CD4-positive, alpha-beta T cell treated with Interleukin-10 for 1 hour (primary cell): Measurements from ENCODE around the gene ABCB8.
"Not testable (repeated sequence)": the region's sequence is repeated elsewhere in the genome, so short reads cannot be mapped to it uniquely, and the experiment has no call there.

ENCODE experiments used
- DNase-seq: peaks from one replicate; pipeline ENCODE4 v3.0.0-alpha.2; 2020

Gene ABCB8

DNA sequence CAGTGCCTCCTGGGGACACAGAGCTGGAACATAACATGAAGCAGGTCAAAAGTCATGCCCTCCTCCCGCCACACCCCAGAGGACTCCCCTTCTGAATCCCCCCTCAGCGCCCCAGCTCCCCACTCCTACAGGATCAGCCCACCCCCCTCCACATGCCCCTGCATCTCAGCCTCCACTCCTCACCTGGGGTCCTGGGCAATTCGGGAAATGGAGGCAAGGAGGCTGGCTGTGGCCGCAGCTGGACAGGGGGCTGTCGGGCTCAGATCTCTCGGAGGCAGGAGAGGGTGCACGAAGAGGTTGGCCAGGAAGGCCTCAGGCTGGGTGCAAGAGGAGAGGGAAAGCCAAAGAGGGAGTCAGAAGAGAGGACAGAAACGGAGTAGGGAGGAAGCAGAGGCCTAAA lies 11.7 kb upstream of the ABCB8 start:
- no peak for DNase-seq

DNA sequence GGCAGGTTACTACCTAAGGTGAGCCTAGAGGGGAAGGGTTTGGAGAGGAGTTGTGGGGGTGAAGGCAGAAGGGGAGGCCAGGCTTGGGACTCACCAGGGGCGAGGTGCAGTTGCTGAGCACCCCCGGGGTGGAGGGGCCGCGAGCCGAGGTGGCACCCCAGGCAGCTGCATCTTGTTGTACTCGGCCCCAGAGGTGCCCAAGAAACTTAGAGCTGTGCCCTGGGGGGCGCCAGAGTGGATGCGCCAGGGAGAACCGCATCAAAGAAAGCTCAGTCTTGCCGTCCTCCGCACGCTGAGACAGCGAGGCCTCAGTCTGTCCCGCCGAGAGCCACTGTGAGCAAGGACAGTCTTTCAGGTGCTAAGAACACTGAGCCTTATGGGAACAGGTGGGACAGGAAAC lies 11.3 kb upstream of the ABCB8 start:
- no peak for DNase-seq

DNA sequence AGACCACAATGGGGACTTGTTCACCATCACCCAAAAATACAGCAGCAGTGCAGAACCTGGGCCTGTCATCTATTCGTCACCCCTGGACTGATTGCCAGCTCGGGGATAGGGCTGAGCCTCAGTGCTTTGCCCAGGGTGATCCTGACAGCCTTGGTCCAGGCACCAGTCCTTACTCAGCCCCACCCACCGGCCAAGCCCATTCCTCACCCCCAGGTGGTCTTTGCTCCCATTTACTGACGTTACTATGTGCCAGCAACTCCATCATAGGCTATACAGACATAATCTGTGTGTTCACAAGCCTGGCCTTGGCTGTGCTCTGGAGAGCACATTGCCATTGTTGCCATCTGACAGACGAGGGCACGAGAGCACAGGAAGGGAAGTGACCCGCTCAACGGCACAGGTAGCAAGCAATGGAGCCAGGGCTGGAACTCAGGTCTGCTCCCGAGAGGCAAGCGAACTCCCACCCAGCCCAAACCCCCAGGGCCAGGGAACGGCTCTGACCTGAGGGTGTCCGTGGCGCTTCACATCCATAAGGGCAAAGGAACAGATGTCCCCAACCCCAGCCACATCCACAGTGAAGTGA lies 10.8 kb upstream of the ABCB8 start:
- no peak for DNase-seq

DNA sequence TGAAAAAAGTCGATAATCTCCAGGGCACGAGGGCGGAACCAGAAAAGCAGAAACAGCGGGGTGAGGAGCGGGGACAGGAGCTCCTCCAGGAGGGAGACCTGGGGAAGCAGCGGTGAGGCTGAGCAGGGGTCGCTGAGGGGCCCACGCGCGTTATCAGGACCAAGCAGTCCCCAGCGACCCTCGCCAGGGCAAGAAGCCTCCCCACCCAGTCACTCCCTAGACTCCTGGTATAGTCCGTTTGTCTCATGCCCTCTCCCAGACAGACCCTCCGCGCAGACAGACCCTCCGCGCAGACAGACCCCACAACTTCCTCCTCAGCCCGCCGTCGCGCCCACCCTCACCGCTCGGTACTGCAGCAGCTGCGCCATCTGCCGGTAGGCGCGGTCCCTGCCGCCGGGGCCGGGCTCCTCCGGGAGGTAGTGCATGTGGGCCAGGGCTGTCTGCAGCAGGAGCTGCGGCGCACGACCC lies 10.3 kb upstream of the ABCB8 start:
- DNase-seq, result peak; percentile 85

DNA sequence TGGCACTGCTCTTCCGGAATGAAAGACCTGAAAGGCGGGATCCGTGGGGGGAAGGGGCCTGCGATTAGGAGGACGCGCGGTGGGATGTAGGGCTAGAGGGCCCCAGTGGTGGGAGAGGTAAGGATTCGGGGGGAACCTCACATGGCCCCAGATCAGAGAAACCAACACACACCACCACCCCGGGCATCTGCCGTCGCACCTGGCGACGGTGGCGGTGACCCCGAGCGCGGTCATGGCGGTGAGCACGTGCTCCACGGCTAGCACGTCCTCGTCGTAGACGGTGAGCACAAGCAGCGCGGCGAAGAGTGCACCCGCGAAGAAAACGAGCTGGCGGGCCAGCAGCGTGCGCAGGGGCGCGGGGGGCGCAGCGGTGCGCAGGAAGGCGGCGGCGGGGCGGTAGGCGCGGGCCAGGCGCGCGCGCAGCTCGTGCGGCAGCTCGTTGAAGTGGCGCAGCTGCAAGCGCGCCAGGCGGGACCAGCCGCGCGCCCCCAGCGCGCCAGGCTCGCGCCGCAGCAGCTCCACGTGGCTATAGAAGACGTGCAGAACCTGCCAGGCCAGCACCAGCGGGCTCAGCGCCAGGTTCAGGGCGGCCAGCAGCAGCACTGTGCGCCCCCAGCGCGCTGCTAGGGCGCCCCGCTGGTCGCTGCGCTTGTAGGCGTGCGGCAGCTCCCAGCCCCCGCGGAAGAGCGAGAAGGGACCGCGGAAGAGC lies 9.7 kb upstream of the ABCB8 start:
- DNase-seq, result peak; percentile 43

DNA sequence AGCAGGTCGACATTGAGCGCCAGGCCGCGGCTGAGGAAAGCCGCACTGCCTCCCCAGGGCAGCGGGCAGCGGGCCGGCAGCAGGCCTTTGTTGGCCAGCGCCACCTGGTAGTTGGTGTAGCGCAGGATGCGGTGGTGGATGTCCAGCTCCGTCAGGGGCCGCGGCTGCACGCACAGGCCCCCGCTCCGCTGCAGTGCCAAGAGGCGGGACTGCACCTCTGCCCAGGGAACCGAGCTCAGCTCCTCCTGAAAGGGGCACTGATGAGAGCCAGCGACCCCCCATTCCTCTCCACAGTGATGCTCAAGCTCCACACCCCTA lies 9.2 kb upstream of the ABCB8 start:
- DNase-seq, result no peak

DNA sequence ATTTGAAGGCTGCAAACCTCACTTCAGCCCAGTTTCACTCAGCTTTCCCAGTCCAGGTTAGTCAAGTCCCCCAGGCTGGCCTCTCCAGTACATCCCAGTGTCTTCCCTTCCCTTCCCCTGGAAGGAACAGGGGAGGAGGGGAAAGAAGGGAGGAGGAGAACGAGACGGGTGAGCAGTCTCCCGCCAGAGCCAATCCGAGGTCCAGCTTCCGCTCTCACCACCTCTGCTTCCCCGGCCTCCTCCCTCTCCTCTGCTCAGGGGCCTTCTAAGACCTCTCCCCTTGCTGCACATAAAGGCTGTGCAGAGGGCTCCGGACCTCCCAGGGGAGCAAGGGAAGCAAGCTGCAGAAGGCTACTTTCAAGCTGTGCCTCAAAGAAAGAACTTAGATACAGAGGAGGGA lies 8.0 kb upstream of the ABCB8 start:
- DNase-seq, result no peak

DNA sequence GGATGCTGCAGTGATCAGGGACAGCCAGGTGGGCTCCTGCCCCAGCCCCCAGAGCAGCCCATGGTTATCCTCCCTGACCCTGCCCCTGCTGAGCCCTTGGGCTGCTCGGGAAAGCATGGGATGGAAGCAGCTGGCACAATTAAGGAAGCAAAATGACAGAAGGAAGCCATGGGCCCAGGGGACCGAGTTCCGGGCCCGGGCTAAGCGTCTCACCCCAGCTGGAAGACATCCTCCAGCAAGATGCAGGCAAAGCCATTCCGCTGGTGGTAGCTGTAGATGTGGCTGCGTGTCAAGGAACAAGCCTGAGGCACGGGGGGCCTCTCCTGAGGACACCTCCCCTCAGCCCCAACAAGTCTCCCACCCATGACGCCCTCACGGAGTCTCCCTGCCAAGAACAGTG lies 5.0 kb upstream of the ABCB8 start:
- no peak for DNase-seq

DNA sequence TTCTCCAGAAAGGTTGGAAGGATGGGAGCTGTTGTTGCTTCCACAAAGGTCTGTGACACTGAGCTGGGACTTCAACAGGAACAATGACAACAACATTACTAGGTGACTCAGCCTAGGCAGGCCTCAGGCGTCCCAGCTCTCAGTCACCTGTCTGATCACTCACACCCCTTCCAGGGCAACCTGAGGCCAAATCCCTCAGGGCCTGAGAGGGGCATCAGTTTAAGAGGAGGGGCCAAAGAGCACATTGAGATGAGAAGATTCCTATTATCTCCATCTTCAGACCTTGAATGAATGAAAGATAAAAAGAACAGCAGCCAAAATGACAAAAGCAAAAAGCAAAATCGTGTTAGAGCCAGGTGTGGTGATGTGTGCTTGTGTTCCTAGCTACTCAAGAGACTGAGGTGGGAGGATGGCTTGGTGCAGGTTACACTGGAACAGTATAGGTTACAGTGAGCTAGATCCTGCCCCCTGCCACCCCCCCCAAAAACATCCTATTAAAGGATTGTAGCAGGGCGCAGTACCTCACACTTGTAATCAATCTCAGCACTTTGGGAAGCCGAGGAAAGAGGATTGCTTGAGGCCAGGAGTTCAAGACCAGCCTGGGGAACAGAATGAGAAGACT lies 3.7 kb upstream of the ABCB8 start, which contains the start of gene ATG9B:
Gene ATG9B, minus strand, starts transcription at position 60 of the 622 bp plus-strand sequence. CDS start 71 bp downstream, outside the sequence.
- DNase-seq, result no peak

DNA sequence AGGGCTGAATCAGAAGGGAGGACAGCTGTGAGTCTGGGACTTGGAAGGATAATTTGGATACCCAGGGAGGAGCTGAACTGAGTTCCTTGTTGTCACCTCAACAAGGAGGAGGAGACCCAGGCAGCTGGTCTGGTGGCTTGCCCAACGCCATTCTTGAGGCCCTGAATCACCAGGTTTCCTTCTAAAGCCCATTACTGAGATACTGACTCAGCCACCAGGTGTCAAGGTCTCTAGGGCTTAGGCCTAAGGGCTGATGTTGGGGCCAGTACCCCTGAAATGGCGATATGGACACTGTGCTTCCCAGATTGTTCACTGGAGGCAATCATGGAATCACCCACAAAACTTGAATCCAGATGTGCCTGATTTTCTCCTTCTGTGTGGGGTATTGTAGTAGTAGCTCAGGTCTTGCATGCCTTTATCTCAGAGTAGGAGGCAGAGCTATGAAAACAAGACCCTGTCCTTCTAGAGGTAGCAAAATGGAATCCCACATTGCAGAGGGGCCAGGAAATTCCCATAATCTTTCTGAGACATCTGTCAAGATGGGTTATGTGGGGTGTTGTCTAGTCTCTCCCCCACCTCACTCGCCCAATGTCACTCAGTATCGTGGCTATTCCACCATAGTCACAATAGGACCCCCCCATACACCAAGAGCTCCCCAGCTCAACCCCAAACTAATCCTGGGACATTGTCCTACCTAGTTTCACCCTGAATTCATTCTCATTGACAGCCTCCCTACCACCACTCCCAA lies 2.2 kb upstream of the ABCB8 start:
- DNase-seq, result no peak

DNA sequence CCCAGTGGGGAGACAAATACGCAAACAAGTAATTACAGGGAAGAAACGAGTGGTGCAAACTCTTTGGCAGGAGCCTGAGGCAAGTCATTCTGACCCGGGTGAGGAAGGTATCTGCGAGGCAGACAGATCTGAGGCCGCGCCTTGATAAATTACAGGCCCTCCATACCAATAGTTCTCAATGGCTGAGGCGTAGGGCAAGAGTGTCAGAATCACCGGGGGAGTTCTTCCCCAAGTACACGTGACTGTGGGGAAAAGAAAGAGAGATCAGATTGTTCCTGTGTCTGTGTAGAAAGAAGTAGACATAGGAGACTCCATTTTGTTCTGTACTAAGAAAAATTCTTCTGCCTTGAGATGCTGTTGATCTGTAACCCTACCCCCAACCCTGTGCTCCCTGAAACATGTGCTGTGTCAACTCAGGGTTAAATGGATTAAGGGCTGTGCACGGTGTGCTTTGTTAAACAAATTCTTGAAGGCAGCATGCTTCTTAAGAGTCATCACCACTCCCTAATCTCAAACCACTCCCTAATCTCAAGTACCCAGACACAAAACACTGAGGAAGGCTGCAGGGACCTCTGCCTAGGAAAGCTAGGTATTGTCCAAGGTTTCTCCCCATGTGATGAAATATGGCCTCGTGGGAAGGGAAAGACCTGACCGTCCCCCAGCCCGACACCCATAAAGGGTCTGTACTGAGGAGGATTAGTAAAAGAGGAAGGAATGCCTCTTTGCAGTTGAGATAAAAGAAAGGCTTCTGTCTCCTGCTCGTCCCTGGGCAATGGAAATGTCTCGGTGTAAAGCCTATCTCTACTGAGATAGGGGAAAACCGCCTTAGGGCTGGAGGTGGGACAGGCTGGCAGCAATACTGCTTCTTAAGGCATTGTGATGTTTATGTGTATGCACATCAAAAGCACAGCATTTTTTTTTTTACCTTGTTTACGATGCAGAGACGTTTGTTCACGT lies 1.2 kb upstream of the ABCB8 start:
- not testable (repeated sequence) for DNase-seq

DNA sequence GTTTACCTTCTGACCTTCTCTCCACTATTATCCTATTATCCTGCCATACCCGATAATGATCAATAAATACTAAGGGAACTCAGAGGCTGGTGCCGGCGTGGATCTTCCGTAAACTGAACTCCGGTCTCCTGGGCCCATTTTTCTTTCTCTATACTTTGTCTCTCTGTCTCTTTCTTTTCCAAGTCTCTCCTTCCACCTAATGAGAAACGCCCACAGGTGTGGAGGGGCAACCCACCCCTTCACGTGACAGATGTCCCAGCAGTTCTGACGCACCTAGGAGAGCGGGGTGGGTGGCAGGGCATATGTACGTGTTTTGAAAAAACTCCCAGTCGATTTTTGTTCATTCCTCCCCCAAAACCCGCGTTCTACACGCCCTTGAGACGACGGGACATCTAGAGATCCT lies 521 bp upstream of the ABCB8 start:
- DNase-seq, result not testable (repeated sequence)

DNA sequence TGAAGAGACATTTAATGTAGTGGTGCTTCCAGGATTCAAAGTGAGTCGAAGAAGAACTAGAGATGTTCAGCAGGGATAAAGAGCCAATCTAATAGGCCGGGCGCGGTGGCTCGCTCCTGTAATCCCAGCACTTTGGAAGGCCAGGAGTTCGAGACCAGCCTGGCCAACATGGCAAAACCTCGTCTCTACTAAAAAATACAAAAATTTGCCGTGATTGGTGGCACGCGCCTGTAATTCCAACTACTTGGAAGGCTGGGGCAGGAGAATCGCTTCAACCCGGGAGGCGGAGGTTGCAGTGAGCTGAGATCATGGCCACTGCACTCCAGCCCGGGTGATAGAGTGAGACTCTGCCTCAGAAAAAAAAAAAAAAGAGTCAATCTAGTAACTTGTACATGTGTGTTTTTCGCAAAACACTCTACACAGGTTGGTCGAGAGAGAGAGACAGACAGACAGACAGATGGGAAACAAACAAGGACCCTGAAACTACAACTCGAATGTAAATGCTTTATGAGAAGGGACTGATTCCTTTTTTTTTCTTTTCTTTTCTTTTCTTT lies 775 bp downstream of the ABCB8 start:
- DNase-seq, result no peak

DNA sequence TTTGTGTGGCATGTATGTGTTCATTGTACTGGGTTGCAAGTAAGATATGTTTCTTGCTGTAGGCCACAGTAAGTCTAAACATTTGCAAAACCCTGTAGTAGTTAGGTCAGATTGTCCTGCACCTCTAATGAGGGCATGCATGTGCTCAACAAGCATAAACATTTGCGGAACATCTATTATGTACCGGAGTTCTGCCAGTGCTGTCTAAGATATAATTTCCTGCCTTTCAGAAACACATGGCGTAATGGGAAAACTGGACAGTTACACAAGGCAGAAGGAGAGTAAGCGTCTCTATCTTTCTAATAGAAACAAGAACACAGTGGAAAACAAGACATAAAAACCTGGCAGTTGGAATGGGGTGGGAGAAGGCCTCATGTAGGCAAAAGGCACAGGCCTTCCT lies 2.8 kb downstream of the ABCB8 start:
- DNase-seq, result no peak

DNA sequence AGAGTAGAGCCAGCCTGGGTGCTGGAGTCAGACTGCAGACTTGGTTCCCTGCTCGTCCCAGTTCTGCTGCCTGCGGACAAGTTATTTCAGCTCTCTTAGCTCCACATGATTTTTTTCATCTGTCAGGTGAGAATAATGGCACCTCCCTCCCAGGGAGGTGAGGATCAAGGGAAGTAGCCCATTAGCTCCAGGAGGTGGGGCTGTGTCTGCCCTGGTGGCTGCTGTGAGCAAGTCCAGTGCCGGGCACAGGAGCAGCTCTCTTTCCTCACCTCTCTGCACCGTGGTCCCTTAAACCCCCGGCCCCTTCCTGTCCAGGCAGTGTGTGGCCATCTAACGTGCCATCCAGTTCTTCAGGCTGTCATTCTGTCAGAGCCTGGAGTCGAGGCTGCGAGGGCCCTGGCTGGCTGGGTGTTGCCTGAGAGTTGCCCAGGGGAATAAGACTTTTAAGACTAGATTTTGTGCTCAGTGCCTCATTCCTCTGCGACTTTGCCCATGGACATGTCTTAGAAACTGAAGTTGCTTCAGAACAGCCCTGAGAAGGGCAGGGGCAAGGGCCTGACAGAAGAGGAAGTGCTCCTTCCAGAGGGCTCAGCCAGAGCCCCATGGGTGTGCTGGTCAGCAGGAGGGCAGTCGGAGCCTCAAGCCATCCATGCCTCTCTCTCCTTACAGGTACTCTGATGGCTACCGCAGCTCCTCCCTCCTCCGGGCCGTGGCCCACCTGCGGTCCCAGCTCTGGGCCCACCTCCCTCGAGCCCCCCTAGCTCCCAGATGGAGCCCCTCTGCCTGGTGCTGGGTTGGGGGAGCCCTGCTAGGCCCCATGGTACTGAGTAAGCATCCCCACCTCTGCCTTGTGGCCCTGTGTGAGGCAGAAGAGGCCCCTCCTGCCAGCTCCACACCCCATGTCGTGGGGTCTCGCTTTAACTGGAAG lies 5.0 kb downstream of the ABCB8 start:
- DNase-seq, result no peak

DNA sequence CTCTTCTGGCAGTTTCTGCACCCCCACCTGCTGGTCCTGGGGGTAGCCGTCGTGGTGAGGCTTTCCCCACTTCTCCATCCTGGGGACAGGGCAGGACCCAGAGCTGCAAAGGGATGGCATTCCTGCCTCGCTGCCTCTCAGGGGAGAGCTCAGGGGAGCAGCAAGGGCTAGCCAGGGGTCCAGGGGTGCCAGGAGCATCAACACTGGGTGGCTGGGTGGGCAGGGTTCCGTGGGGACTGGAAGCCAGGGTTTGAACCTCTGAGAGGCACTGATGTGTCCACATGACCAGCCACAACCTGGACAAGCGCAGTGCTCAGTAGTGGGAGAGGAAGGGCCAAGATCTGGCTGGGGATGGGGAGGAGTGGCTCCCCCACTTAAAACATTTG lies 5.6 kb downstream of the ABCB8 start:
- DNase-seq, result no peak

DNA sequence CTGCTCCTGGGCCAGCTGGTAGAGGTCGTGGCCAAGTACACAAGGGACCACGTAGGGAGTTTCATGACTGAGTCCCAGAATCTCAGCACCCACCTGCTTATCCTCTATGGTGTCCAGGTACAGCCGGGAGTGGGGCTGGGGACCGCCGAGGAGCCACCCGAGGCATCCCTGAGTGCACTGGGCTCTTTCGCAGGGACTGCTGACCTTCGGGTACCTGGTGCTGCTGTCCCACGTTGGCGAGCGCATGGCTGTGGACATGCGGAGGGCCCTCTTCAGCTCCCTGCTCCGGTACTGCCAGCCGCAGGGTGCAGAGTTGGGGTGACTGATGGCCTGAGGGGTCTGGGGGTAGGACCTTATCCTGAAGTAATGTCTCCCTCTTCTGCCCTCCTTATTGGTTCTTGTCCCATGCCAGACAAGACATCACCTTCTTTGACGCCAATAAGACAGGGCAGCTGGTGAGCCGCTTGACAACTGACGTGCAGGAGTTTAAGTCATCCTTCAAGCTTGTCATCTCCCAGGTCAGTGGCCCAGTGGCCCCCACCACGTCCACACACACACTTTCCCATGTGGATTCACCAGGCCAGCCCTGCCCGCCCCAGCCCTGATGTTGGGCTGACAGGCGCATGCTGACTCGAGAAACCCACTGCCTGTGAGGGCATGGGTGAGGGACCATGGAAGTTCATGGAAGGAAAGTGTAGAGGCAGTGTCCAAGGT lies 6.2 kb downstream of the ABCB8 start:
- no peak for DNase-seq

DNA sequence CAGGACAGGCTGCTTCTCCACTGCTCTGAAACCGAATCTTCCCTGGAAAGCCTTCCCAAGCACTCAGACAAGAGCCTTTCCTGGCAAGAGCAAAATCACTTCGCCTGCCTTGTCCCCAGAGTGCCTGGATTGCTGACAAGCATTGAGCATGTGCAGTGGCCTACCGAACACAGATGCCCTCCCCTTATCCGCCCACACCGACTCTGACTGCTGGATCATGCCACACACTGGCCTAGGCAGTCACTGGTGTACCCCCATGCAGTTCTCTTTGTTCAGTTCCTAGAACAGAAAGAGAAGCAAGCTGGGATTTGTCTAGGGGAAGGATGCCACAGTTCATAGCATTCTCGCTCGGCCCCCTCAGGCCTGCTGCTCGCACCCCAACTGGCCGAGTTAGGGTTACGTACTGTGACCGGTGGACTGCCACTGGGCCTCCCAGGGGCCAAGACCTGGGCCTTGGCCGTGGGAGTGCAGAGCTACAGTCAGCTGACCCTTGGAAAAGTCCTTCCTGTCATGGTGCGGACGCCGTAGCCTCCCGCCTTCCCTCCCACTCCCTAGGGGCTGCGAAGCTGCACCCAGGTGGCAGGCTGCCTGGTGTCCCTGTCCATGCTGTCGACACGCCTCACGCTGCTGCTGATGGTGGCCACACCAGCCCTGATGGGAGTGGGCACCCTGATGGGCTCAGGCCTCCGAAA lies 6.9 kb downstream of the ABCB8 start:
- DNase-seq, result no peak

DNA sequence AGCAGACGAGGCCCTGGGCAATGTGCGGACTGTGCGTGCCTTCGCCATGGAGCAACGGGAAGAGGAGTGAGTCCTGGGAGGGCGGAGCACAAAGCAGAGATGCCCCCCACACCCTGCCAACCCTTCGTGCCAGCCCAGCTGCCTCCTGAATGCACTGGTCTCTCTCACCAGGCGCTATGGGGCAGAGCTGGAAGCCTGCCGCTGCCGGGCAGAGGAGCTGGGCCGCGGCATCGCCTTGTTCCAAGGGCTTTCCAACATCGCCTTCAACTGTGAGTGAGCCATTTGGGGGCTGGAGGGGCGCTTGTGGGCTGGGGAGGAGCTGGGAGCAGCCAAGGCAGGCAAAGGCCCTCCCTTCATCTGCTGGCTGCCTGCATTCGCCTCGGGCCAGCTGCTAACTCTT lies 7.7 kb downstream of the ABCB8 start:
- no peak for DNase-seq
